GM18519 (cell line): ENCODE results near the gene FBXL5.

Experiments used
- ATAC-seq: cut with Tn5 transposase; IDR thresholded peaks from one replicate; pipeline ENCODE4 v1.9.1; 2021; ENCODE audit warnings: mild to moderate bottlenecking, moderate library complexity; ENCODE audit not compliant: unreplicated experiment, low FRiP score

The FBXL5 gene

DNA sequence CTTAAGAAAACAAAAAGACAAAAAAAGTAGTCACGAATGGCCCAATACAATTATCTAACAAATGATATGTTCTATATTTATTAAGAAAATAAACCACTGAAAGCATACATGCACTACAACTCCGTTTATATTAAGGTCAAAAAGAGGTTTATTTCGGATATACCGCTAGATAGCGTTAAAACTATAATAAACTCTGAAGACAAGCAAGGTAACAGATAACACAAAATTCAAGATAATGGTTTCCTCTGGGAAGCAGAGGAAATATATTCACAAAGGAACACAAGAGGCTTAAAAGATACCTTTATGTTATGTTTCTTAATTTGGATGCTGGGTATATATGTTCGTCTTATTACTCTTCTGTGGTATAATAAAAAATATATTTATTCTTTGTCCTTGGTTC is 21.7 kb upstream of the FBXL5 start:
- ATAC-seq = no peak

GRCh38 chr4:15676039-15676438 is 20.9 kb upstream of the FBXL5 start:
- no peak for ATAC-seq

GRCh38 chr4:15675356-15675755 is 20.2 kb upstream of the FBXL5 start:
- no peak for ATAC-seq

GRCh38 chr4:15674926-15675325 is 19.8 kb upstream of the FBXL5 start:
- ATAC-seq = no peak

DNA sequence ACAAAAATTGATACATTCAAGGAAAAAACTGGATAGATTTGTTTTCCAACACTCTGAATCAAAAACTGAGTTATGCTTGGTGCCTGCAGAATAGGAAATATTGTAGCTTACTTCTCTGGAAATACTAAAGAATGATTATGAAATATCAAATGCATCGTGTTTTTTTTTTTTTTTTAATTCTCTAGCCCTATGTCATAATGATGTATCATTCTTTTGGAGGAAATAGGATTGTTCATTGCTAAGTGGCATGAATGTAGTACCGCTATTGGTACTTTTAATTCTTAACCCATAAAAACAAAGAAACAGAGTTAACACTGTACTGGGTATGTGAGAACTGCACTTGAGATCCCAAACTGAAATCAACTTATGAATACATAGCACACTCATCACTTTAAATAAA is 18.9 kb upstream of the FBXL5 start:
- no peak for ATAC-seq

DNA sequence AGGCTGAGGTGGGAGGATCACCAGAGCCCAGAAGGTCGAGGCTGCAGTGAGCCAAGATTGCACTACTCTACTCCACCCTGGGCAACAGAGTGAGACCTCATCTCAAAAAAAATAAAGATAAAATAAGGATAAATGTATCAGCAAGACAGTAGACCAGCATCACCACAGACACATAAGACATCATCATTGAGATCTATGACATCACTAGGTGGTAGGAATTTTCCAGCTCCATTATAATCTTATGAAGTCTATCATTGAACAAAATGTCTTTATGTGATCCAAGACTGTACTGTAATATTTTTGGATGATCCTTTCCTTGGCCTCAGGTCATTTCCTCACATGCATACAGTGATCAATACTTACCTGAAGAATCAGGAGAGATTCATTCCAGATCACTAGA is 18.2 kb upstream of the FBXL5 start:
- ATAC-seq = no peak

GRCh38 chr4:15672101-15672500 is 16.9 kb upstream of the FBXL5 start:
- ATAC-seq = no peak

GRCh38 chr4:15670576-15670975 is 15.4 kb upstream of the FBXL5 start:
- no peak for ATAC-seq

GRCh38 chr4:15668566-15669435 is 13.6 kb upstream of the FBXL5 start:
- no peak for ATAC-seq

DNA sequence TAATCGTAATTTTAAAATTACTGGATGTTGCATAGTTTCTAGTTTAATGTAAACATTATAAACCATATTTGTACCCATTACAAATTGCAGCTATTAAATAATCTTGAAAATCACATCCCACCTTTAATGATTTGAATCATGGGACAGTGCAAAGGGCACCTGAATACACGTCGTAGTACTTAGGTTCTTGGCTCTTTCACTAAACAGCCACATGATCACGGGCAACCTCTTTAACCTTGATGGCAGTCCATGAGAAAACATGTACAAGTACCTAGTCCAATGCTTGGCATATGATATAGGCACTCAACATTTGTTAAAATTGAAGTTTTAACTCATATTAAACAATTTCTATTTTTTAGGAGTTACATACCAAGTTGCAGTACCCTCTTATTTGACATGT is 11.8 kb upstream of the FBXL5 start:
- no peak for ATAC-seq

DNA sequence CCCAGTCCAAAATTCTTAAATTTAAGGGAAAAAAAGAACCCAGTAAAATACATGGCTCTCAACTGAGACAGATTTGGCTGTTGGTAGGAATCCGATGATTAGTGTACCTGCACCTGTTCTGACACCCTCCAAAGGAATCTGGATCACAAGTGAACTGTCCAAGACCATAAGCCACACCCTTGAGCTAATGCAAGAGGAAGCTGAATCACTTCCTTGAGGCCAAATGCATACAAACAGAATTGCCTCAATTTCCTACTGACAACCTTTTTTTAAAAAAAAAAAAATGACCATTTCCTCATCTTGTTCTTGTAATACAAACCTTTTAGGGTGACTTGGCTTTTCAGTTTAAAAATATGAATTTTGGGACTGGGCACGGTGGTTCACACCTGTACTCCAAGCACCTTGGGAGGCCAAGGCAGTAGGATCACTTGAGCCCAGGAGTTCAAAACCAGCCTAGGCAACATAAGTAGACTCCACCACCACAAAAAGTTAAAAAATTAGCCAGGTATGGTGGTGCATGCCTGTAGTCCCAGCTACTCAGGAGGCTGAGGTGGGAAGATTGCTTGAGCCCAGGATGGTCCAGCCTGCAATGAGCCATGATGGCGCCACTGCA is 10.7 kb upstream of the FBXL5 start:
- no peak for ATAC-seq

DNA sequence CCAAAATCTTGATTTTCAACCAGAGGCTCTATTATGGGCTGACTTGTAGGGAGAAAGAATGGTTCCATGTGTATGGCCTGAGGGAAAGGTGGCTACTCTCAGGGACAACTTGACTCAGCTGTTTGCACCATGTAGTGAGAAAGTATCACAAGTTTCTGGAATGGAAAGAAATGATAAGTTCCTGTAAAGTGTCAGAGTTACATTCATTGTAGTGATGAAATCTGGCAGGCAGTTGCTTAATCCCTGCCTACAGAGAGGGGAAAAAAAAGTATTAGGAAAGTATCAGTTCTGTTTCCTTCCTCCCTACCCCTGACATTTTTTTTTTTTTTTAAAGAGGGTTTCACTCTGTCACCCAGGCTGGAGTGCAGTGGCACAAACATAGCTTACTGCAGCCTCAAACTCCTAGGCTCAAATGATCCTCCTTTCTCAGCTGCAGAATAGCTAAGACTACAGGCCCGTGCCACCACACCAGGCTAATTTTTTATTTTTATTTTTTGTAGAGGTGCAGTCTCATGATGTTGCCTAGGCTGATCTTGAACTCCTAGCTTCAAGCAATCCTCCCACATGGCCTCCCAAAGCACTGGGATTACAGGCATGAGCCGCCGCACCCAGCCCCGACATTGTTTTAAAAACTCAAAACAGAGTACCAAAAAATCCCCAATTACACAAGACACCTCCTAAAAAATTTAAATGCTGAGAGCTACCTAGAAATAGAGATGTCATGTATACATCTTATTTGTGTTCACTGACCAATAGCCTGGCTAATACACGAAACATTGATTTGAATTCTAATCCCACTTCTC is 4.8 kb upstream of the FBXL5 start:
- ATAC-seq = no peak

GRCh38 chr4:15658781-15659180 is 3.6 kb upstream of the FBXL5 start:
- no peak for ATAC-seq

GRCh38 chr4:15658136-15658770 is 3.1 kb upstream of the FBXL5 start:
- ATAC-seq = no peak

DNA sequence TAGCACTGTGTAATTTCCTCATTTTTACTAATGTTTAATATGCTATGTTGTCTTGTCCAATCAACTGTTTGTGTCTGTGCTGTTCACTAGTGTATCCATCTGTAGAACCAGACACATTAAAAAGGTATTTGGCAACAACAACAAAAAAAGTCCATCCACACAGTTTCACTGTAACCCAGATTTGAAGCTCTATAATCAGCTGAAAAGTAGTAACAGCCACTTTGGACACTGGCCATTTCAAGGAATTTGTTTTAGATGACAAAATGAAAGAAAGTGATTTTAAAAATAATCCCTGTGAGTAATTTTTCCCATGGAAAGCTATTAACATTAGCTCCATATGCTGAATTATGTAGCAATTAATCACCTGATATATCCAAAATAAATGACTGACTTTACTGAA is 2.2 kb upstream of the FBXL5 start:
- no peak for ATAC-seq

DNA sequence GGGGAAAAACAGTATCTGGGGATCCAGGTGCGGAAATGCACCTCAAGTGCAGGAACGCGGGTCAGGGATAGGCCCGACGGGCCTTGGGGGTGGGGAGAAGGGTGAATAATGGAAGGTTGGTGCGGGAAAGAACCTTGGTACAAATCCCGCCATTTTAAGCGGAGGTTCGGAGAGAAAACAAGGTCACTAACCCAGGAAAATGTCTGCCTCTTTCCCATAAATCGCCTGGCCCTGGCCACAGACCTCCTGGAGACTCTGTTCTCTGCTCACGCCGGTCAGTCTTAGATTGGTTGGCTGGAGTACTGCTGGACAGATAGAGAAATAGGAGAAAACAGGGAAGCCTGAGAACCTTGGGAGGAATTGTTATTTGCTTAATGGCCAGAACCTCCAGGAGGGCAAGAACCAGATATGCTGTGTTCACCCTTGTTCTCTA is 897 bp upstream of the FBXL5 start:
- no peak for ATAC-seq

DNA sequence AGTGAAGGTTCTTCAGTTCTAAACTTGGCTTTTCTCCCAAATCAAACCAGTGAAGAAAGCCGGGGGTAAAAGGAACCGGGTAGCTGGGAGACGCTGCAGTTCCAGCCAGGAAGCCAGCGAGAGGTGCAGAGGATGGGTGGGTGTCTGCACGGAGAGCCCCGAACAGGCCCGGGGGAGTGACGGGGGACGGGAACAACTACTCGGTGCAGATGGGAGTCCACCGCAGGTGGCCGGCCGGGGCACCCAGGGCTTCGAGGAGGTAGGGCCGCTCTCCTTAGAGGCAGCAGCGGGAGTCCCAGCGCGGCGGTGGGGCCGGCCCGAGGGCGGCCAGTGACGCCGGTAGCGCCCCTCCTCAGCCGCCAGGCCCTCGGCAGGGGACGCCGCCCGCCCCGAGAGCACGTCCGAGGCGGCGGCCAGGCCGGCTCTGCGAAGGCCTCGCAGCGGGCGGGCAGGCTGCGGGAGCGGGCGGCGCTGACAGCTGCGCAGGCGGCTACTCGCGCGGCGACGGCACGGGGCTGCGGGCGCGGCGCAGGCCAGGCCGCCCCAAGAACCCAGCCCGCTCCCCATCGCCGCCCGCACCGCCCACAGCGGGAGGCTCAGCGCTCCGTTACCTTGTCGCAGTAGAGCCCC is 449 bp downstream of the FBXL5 start:
- ATAC-seq = peak; percentile 38

- ATAC-seq = peak; percentile 27
Observed at GRCh38 chr4:15653864-15654592, 1.1 kb downstream of the FBXL5 start.

GRCh38 chr4:15653420-15653819 is 1.7 kb downstream of the FBXL5 start:
- no peak for ATAC-seq

GRCh38 chr4:15652841-15653240 is 2.3 kb downstream of the FBXL5 start:
- no peak for ATAC-seq
